IMR-90 (cell line): ENCODE measurements around the gene OR2B3.

Experiments used
- CHD1 ChIP-seq: IDR thresholded peaks from 2 replicates; pipeline ENCODE4 v1.6.1; 2012; ENCODE audit warnings: low read depth, low read length, improper control_type of control experiment
- CTCF ChIP-seq: conservative IDR thresholded peaks from 2 replicates; pipeline ENCODE4 v1.5.1; 2012; ENCODE audit warnings: mild to moderate bottlenecking, low read depth, low read length, improper control_type of control experiment
- ELK1 ChIP-seq: fragments of 150-350 bp; IDR thresholded peaks from 2 replicates; pipeline ENCODE4 v1.6.1; 2016; ENCODE audit warnings: low read depth, mild to moderate bottlenecking, low read length, moderate library complexity, borderline replicate concordance
- POLR2A ChIP-seq: IDR thresholded peaks from 2 replicates; pipeline ENCODE4 v1.6.1; 2012; ENCODE audit warnings: mild to moderate bottlenecking, low read depth, low read length
- RFX5 ChIP-seq: IDR thresholded peaks from 2 replicates; pipeline ENCODE4 v1.8.0; 2012; ENCODE audit warnings: low read depth, mild to moderate bottlenecking, low read length, moderate library complexity

- TF ChIP-seq CTCF, result no peak
- no peak for TF ChIP-seq POLR2A
- TF ChIP-seq ELK1, result no peak
- no peak for TF ChIP-seq RFX5
- no peak for TF ChIP-seq CHD1
Observed at GRCh38 chr6:29112135-29112534, 25.0 kb upstream of the OR2B3 start.
